Stimulated activated CD4-positive, alpha-beta T cell treated with anti-CD3 and anti-CD28 coated beads, TNF-alpha, amount 100 ng/mL, for 24 hours (primary cell): ENCODE results near the gene FKBP4.
A peak's percentile ranks its signal among the peaks of the same experiment; 100 is the strongest.

Source experiments
- DNase-seq, 3 experiments: peaks; one replicate each; pipeline ENCODE4 v3.0.0-alpha.2; 2020; ENCODE audit warnings: low read depth in 3 of 3

Gene FKBP4

DNA sequence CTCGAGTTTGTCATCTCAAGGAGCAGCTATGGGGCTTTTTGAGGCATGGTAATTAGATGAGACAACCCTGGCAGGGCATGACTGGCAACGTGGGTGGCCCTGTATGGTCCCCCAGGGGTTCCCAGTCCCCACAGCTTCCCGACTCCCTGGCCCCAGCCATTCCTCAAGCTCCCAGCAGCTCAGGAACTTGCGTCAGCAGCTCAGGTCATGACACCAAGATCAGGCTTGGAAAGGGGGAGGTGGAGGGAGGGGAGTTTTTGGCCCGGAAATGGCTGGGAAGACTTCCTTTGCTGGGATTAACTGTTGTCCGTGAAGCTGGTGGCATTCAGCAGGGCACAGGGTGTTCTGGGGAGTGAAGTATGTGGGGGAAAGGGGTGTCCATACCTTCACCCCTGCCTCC lies 50.5 kb downstream of the FKBP4 start:
- DNase-seq, result no peak

DNA sequence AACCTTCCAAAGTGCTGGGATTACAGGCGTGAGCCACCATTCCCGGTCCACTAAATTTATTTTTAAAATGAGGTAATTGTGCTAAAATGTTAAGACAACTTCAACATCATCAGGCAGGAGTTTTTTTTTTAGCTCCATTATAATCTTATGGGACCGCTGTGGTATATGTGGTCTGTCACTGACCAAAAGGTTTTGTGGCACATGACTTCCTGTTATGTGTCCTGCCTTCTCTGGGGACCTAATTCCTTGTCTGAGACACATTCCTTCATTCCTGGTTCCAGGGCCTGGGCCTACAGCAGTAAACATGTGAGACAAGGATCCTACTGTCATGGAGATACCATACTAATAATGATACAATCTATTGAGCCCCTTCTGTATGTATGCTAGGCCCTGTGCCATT lies 57.2 kb downstream of the FKBP4 start:
- DNase-seq, result no peak

- peak; percentile 30 to 54 (median 33) for DNase-seq
These were observed 58.9 kb downstream of the FKBP4 start for GRCh38 chr12:2853626-2854025.
